ENCODE results near the gene GASK1A.

GASK1A gene

DNA sequence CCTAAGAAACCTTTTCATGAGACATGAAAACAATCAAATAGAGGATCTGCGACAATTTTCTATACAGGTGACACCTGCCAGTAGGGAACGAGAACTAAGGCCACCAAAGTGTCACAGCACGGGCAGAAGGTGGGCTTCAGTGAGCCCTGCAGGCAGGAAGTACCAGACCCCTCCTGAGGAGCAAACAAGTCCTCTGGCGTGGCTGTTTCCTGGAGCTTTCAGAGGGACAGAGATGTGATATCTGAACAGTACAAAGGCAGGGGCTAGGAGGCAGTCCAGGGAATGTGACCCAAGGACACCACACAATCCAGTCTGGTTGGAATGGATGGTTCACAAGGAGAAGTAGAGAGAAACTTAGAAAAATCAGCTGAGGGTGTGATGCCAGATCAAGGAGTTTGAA, 110.0 kb downstream of the GASK1A start:
- DNase-seq (ENCODE audit: low spot score) = no peak

DNA sequence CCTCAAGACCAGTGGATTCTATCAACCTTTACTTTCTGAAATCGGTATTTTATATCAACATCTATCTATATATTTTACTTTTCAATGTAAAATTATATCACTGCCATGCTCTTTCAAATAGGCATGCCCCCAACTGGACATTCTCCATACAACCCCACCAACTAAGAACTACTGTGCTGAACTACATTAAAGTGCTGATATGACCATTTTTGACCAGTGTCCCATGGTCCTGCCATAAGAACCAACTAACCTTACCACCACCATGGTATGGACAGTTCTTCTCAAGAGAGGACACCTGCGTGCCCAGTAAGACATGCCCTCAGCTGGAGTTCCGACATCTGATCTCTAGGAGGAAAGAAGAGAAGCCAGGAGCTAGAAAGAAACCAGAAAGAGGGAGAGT, 111.1 kb downstream of the GASK1A start:
- no peak for DNase-seq (ENCODE audit: low spot score)

GRCh38 chr3:43091481-43091880, 112.4 kb downstream of the GASK1A start:
- peak; percentile 14 for DNase-seq (ENCODE audit: low spot score)

- DNase-seq (ENCODE audit: low spot score) = no peak
Observed at GRCh38 chr3:43093006-43093405, 113.9 kb downstream of the GASK1A start.

DNA sequence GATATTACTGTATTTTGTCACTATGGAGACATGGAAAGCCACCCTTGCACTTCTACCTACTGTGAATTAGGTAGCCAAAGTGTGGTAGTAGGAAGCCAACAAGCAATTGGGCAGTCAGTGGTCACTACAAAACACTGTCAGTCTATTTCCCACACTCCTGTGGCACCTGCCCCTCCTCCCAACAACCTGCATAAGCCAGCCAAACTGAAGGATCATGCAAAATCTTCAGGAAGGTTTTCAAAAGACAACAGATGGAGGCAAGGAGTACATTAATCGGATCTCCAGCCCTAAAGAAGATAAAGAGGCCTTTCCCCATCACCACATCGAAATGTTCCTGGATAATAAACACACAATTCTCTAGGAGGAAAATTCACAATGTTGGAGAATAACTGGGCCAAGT, 114.9 kb downstream of the GASK1A start:
- no peak for DNase-seq (ENCODE audit: low spot score)

- no peak for DNase-seq (ENCODE audit: low spot score)
Observed at GRCh38 chr3:43094381-43094780, 115.3 kb downstream of the GASK1A start.

GRCh38 chr3:43094851-43095250, 115.7 kb downstream of the GASK1A start:
- no peak for DNase-seq (ENCODE audit: low spot score)

GRCh38 chr3:43095370-43095769, 116.3 kb downstream of the GASK1A start:
- no peak for DNase-seq (ENCODE audit: low spot score)

GRCh38 chr3:43096761-43097160, 117.7 kb downstream of the GASK1A start:
- no peak for DNase-seq (ENCODE audit: low spot score)

- DNase-seq (ENCODE audit: low spot score) = no peak
Observed at GRCh38 chr3:43097400-43098080, 118.4 kb downstream of the GASK1A start.

- no peak for DNase-seq (ENCODE audit: low spot score)
Observed at GRCh38 chr3:43098761-43099160, 119.7 kb downstream of the GASK1A start.

DNA sequence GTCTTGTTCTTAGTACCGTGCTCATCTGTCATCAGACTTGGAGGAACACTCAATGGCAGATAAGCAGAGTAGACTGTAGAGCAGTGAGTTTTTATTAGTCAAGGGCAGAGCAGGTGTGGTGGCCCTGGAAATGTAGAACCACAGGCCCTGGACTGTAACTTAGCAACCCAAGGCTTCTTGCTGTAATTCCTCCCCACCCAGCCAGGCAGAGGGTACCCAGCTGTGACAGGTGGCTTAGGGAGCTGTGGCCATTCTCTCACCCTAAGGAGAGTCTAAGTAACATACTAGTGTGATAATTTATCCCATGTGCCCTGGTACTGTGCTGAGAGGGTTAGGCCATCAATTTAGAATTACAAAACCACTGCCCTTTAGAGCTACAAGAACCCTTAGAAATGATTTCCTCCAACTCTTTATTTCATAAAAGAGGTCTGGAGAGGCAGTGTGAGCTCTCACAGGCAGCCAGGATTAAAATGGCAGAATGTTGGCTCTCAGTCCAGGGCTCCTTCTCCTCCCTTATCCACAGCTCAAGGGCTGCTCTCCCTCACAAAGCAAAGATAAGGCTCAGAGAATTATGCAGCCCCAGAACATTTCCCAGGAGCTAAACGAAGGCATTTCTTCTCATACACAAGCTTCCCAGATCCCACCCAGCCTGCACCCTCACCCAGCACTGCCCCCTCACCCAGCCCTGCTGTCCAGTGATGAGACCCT, 123.8 kb downstream of the GASK1A start:
- no peak for DNase-seq (ENCODE audit: low spot score)

GRCh38 chr3:43104039-43104438, 124.9 kb downstream of the GASK1A start:
- DNase-seq (ENCODE audit: low spot score) = no peak

DNA sequence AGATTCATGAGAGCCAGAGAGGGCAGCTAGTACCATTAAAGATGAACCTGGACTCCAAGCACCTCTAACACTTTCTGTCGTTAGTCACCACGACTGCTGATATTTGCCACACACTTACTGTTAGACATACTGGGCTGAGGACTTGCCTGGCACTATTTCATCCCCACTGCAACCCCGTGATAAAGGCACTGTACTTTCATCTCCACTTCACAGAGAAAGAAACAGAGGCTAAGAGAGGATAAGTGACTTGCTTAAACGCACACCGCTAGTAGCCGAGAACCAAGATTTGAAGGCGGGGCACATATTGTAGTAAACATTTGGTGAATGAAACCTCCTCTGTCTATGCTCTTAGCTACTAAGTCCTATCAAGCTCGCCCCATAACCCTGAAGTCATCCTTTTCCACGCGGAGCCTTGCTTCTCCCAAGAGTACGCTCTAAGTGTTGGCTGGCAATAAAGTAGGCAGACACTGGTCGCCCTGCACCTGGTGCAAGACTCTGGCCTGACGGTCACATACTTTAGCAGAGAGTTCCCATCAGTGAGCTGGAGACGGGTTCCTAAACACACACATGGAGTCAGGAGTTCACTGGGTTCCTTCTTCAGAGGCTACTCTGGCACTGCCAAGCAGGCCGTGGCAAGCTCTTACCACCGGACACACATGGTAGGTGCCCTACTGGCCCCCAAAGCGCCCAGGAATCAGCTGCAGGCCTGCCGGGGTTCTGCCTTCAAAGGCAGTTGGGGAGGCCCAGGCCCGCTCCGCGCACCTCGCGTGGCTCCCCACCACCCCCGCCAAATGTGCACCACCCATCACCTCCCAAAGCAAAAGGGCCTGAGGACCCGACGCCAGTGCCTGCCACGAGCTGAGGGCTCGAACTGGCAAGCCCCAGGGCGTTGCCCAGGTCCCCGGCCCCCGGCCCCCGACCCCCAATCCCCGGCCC, 125.8 kb downstream of the GASK1A start:
- no peak for DNase-seq (ENCODE audit: low spot score)

DNA sequence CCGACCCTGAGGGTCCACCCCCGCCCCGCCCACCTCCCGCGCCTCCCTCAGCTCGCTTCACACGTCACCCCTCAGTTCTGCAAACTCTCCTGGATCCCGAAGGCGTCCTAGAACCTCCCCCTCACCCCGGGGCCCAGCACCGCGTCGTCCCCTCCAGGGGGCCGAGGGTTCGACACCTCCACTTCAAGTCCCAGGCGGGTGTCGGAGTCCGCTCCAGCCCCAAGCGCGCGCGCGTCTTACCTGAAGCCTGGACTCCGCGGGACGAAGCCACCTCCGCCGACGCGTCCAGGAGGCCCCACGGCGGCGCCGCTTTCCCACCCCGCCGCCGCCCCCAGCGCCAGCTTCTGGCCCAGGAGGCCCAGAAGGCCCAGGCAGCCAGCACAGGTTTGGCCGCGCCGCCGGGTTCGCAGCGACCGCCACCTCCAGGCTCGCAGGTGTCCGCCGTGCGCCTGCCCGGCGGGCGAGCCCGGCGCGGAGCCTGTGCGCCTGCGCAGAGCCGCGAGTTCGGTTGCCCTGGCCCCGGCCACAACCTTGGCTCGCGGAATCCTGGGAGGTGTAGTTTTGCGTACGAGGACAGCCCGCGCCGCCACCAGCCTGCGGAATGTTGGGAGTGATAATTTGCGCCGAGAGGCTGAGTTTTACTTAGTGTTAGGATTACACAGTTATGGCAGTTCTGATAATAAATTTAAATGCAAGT, 126.6 kb downstream of the GASK1A start, which contains the start of gene POMGNT2:
Gene POMGNT2 (minus strand): TSS at position 484 of the 697 bp plus-strand sequence. CDS start 24,648 bp downstream, outside the sequence.
- peak; percentile 92 for DNase-seq (ENCODE audit: low spot score)

DNA sequence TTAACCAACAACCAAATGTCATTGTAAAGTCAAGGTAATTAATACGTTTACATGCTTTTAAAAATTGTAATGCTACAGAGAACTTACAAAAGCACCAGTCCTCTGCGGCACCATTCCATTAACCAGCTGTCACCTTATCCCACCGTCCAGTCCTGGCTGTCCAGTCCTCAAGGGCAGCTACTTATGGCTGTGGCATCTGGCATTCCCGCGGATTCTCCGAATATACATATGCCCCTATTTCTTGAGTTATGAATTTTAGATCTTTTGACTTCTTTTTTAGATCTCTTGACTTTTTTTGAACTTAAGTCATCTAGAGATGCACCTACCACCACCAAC, 127.2 kb downstream of the GASK1A start:
- DNase-seq (ENCODE audit: low spot score) = no peak

All from germinal center (tissue), 1 donor.